Loucy (cell line): Measurements from ENCODE around the gene PDK1.

ENCODE experiments used
- EZH2phosphoT487 ChIP-seq: fragments of 200-600 bp; IDR thresholded peaks from 2 replicates; pipeline ENCODE4 v1.6.1; 2018; ENCODE audit warnings: antibody characterized with exemption, mild to moderate bottlenecking, moderate library complexity, borderline replicate concordance
- TF ChIP-seq, protein P1 (sequence below): fragments of 200-600 bp; sonication (generic); conservative IDR thresholded peaks from 2 replicates; pipeline ENCODE4 v1.5.1; 2014; ENCODE audit warnings: mild to moderate bottlenecking, antibody characterized with exemption, low read length

DNA sequence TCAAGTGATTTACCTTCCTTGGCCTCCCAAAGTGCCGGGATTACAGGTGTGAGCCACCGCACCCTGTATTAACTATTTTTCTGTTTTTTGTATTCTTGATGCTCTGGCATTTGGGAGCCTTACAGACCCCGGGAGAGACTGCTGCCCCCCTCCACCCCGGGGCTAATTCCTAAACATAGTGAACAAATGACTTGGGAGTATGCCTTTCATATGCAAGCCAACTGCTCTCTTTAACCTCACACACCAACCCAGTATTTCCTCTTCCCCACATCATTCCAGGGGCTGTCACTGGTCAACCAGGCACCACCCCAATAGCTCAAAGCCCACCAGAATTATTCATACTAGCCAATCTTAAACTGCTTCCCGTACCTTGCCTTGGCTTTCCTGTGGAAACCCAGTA lies 79.7 kb downstream of the PDK1 start:
- TF ChIP-seq, protein P1, sequence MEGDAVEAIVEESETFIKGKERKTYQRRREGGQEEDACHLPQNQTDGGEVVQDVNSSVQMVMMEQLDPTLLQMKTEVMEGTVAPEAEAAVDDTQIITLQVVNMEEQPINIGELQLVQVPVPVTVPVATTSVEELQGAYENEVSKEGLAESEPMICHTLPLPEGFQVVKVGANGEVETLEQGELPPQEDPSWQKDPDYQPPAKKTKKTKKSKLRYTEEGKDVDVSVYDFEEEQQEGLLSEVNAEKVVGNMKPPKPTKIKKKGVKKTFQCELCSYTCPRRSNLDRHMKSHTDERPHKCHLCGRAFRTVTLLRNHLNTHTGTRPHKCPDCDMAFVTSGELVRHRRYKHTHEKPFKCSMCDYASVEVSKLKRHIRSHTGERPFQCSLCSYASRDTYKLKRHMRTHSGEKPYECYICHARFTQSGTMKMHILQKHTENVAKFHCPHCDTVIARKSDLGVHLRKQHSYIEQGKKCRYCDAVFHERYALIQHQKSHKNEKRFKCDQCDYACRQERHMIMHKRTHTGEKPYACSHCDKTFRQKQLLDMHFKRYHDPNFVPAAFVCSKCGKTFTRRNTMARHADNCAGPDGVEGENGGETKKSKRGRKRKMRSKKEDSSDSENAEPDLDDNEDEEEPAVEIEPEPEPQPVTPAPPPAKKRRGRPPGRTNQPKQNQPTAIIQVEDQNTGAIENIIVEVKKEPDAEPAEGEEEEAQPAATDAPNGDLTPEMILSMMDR: no peak
- TF ChIP-seq EZH2phosphoT487: no peak
